Measurements from ENCODE around the gene BEND5. TPM values are rescaled to one million over a fixed set of nuclear protein-coding genes. Genes with fewer than 3 reads are reported as not detected.

Gene BEND5, protein sequence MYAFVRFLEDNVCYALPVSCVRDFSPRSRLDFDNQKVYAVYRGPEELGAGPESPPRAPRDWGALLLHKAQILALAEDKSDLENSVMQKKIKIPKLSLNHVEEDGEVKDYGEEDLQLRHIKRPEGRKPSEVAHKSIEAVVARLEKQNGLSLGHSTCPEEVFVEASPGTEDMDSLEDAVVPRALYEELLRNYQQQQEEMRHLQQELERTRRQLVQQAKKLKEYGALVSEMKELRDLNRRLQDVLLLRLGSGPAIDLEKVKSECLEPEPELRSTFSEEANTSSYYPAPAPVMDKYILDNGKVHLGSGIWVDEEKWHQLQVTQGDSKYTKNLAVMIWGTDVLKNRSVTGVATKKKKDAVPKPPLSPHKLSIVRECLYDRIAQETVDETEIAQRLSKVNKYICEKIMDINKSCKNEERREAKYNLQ
- total RNA-seq (21.8 TPM), polyA plus RNA-seq (50.2 TPM)
- long read RNA-seq, donor 1: 0 reads
- long read RNA-seq, donor 2, transcript BEND5-201 (6 exons, 1,716 nt): major isoform, 9 of 9 reads
- long read RNA-seq, donor 2, partial matches to known transcripts: 0 of 9 reads
- long read RNA-seq, donor 2, other reads (novel, unspliced or antisense): 0 of 9 reads
- long read RNA-seq, donor 3, partial matches to known transcripts: 0 of 7 reads
- long read RNA-seq, donor 3, other reads (novel, unspliced or antisense): 0 of 7 reads
- long read RNA-seq, donor 4, partial matches to known transcripts: 0 of 2 reads
- long read RNA-seq, donor 4, other reads (novel, unspliced or antisense): 0 of 2 reads
- long read RNA-seq, donor 5, transcript BEND5-201 (6 exons, 1,716 nt): major isoform, 10 of 20 reads
- long read RNA-seq, donor 5, partial matches to known transcripts: 5 of 20 reads
- long read RNA-seq, donor 5, other reads (novel, unspliced or antisense): 0 of 20 reads
- long read RNA-seq, donor 6, transcript BEND5-201 (6 exons, 1,716 nt): major isoform, 7 of 8 reads
- long read RNA-seq, donor 6, partial matches to known transcripts: 0 of 8 reads
- long read RNA-seq, donor 6, other reads (novel, unspliced or antisense): 0 of 8 reads
- long read RNA-seq, donor 7, transcript BEND5-201 (6 exons, 1,716 nt): major isoform, 6 of 6 reads
- long read RNA-seq, donor 7, partial matches to known transcripts: 0 of 6 reads
- long read RNA-seq, donor 7, other reads (novel, unspliced or antisense): 0 of 6 reads
- long read RNA-seq, donor 8, partial matches to known transcripts: 0 of 2 reads
- long read RNA-seq, donor 8, other reads (novel, unspliced or antisense): 0 of 2 reads
- long read RNA-seq, donor 9: 0 reads
- long read RNA-seq, donor 10, transcript BEND5-201 (6 exons, 1,716 nt): major isoform, 8 of 9 reads
- long read RNA-seq, donor 10, partial matches to known transcripts: 0 of 9 reads
- long read RNA-seq, donor 10, other reads (novel, unspliced or antisense): 0 of 9 reads

DNA sequence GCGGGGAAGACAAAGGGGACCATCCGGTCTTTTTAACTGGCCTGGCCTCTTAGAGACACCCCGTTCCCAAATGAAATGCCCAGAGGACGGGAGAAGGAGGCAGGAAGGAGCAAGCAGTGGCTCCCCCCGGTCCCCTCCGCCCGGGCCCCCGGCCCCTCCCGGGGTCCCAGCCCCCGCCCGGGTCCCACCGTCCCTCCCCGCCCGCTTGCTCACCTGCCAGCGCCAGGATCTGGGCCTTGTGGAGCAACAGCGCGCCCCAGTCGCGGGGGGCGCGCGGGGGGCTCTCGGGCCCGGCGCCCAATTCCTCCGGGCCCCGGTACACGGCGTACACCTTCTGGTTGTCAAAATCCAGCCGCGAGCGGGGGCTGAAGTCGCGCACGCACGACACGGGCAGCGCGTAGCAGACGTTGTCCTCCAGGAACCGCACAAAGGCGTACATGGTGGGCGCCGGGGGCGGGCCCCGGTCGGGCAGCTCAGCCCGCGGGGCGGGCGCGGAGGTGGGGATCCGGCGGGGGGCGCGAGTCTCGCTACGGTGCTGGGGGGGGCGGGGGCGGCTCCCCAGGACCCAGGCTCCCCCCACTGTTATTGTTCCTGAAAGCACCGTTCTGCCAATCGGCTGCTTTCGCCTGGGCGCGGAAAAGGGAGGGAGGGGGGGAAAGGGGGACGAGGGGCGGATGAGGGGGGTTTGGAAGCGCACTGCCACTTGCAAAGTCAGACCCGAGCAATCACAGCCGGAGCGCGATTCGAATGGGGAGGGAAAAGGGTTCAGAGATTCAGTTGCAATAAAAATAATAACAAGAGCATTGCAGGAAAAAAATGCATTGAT lies at the start of gene BEND5:
Gene BEND5 (minus strand): TSS at position 499 of the 826 bp plus-strand sequence. CDS start 60 bp downstream, at position 439.
- peak; percentile 55 to 92 (median 77) for DNase-seq (ENCODE audit: low read depth in 6 of 9, low spot score in 9 of 9)
- Histone ChIP-seq H3K36me3 (ENCODE audit: control insufficient read depth in 2 of 2, insufficient read depth in 2 of 2, low read length in 1 of 2) (no peaks in the 10 kb centered on the region), H3K4me3 (ENCODE audit: low read length in 2 of 2) (peak within 1 kb of the TSS; percentile 68 to 92), H3K27me3 (ENCODE audit: control insufficient read depth in 2 of 2, insufficient read depth in 1 of 2, low read length in 1 of 2) (no peaks in the 10 kb centered on the region), H3K9me3 (ENCODE audit: control insufficient read depth in 2 of 2, insufficient read depth in 1 of 2, low read length in 1 of 2) (no peaks in the 10 kb centered on the region), H3K4me1 (ENCODE audit: control insufficient read depth in 2 of 2, insufficient read depth in 2 of 2, low read length in 2 of 2) (peaks cover 17 to 22% of the 10 kb centered on the region in 2 donors), H3K27ac (ENCODE audit: low read depth in 1 of 2, low read length in 1 of 2) (peak within 1 kb of the TSS; percentile 63 to 86)
- WGBS: under 1% methylated on average over 73 of the region's 73 CpGs

DNA sequence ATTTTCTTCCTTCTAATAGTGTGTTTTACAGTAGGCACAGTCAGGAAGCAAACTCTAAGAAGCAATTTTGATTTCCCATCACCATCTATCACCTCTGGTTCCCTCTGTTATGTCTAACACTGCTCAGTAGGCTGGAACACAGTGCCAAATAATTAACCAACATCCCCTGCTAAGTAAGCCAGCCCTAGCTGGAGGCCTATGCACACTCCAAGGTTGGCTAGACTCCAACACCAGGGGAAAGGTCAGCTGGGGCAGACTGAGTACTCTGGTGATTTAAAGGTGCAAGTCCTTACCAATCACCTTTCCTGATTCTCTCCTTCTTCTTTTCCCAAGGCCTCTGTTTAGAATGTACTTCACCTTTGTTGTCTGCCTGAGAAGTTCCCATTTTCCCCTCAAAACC lies 46.5 kb upstream of the BEND5 start:
- no peaks in the 10 kb centered on the region for H3K27me3 ChIP-seq (ENCODE audit: control insufficient read depth in 2 of 2, insufficient read depth in 1 of 2, low read length in 1 of 2)
- DNase-seq (ENCODE audit: low read depth in 6 of 9, low spot score in 9 of 9): no peak
- no peaks in the 10 kb centered on the region for H3K4me1 ChIP-seq (ENCODE audit: control insufficient read depth in 2 of 2, insufficient read depth in 2 of 2, low read length in 2 of 2)
- H3K9me3 ChIP-seq (ENCODE audit: control insufficient read depth in 2 of 2, insufficient read depth in 1 of 2, low read length in 1 of 2): no peaks in the 10 kb centered on the region
- no peak overlapping the region for H3K27ac ChIP-seq (ENCODE audit: low read depth in 1 of 2, low read length in 1 of 2)
- H3K4me3 ChIP-seq (ENCODE audit: low read length in 2 of 2): no peak overlapping the region
- no peaks in the 10 kb centered on the region for H3K36me3 ChIP-seq (ENCODE audit: control insufficient read depth in 2 of 2, insufficient read depth in 2 of 2, low read length in 1 of 2)

DNA sequence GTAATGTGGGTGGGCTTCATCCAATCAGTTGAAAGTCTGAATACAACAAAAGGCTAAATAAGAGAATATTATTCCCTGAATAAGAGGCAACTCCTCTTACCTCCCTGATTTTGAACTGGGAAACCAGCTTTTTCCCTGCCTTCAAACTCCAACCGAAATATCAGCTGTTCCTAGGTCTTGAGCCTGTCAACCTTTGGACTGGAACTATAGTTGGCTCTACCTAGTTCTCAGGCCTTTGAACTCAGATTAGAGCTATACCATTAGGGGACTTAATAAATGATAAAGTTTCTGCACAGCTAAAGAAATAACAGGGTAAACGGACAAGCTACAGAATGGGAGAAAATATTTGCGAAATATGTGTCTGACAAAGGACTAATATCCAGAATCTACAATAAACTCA lies 43.8 kb upstream of the BEND5 start:
- H3K4me3 ChIP-seq (ENCODE audit: low read length in 2 of 2): no peak overlapping the region
- H3K27ac ChIP-seq (ENCODE audit: low read depth in 1 of 2, low read length in 1 of 2): no peak overlapping the region
- 97% methylated on average over 3 of the region's 3 CpGs for WGBS
- no peaks in the 10 kb centered on the region for H3K36me3 ChIP-seq (ENCODE audit: control insufficient read depth in 2 of 2, insufficient read depth in 2 of 2, low read length in 1 of 2)
- no peak for DNase-seq (ENCODE audit: low read depth in 6 of 9, low spot score in 9 of 9)
- H3K4me1 ChIP-seq (ENCODE audit: control insufficient read depth in 2 of 2, insufficient read depth in 2 of 2, low read length in 2 of 2): no peaks in the 10 kb centered on the region
- no peaks in the 10 kb centered on the region for H3K9me3 ChIP-seq (ENCODE audit: control insufficient read depth in 2 of 2, insufficient read depth in 1 of 2, low read length in 1 of 2)
- H3K27me3 ChIP-seq (ENCODE audit: control insufficient read depth in 2 of 2, insufficient read depth in 1 of 2, low read length in 1 of 2): no peaks in the 10 kb centered on the region

DNA sequence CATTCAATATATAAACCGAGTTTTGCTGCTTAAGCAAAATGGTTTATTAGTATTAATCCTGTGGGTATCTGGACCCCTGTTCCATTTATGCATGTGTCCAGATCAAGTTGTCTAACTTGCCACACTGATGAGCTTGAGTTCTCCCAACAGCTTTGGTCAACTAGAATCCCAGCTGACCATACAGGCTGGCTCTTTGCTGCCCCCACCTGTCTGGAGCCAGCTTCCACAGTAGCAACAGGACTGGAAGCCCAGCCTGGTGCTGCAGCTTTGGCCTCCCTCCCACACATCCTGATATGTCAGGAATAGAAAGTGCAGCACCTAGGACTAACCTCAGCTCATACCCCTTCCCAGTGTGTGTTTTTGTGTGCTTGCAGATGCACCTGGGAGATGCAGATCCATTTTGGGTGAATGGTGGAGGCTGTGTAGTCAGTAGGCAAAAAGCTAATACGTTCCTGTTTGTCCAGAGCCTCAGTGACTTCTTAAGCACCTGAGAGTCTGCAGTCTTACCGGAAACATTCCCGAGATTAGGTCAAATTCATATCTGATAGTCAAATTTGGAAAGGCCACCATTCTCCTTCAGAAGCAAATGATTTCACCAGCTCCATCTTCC lies 40.9 kb upstream of the BEND5 start:
- DNase-seq (ENCODE audit: low read depth in 6 of 9, low spot score in 9 of 9): peak in 4 of 9 donors; percentile 2 to 32 (median 20)
- H3K4me1 ChIP-seq (ENCODE audit: control insufficient read depth in 2 of 2, insufficient read depth in 2 of 2, low read length in 2 of 2): no peaks in the 10 kb centered on the region
- no peaks in the 10 kb centered on the region for H3K36me3 ChIP-seq (ENCODE audit: control insufficient read depth in 2 of 2, insufficient read depth in 2 of 2, low read length in 1 of 2)
- no peaks in the 10 kb centered on the region for H3K9me3 ChIP-seq (ENCODE audit: control insufficient read depth in 2 of 2, insufficient read depth in 1 of 2, low read length in 1 of 2)
- 92% methylated on average over 4 of the region's 4 CpGs for WGBS
- no peaks in the 10 kb centered on the region for H3K27me3 ChIP-seq (ENCODE audit: control insufficient read depth in 2 of 2, insufficient read depth in 1 of 2, low read length in 1 of 2)
- H3K27ac ChIP-seq (ENCODE audit: low read depth in 1 of 2, low read length in 1 of 2): no peak overlapping the region
- no peak overlapping the region for H3K4me3 ChIP-seq (ENCODE audit: low read length in 2 of 2)

DNA sequence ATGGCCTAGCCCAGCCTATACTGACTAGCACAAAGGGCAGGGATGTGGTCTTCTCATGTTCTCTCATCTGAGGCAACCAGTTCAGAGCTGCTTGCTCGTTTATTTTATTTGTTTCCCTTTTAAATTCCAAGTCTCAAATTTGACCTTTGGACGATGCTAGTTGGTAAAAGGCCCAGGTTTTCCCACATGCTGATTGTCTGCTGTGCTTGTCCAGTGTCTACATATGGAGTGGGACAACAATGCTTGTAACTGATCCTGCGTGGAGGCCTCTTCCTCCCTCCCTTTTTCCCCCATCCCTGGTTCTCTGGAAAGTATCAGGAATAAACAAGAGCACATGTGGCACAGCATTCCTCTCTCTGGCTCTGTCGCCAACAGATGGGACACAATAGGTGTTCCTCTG lies 34.0 kb upstream of the BEND5 start:
- Histone ChIP-seq H3K27me3 (ENCODE audit: control insufficient read depth in 2 of 2, insufficient read depth in 1 of 2, low read length in 1 of 2) (no peaks in the 10 kb centered on the region), H3K27ac (ENCODE audit: low read depth in 1 of 2, low read length in 1 of 2) (no peak overlapping the region), H3K36me3 (ENCODE audit: control insufficient read depth in 2 of 2, insufficient read depth in 2 of 2, low read length in 1 of 2) (no peaks in the 10 kb centered on the region), H3K4me1 (ENCODE audit: control insufficient read depth in 2 of 2, insufficient read depth in 2 of 2, low read length in 2 of 2) (no peaks in the 10 kb centered on the region), H3K9me3 (ENCODE audit: control insufficient read depth in 2 of 2, insufficient read depth in 1 of 2, low read length in 1 of 2) (no peaks in the 10 kb centered on the region), H3K4me3 (ENCODE audit: low read length in 2 of 2) (no peak overlapping the region)
- DNase-seq (ENCODE audit: low read depth in 6 of 9, low spot score in 9 of 9): no peak
- 93% methylated on average over 4 of the region's 4 CpGs for WGBS

DNA sequence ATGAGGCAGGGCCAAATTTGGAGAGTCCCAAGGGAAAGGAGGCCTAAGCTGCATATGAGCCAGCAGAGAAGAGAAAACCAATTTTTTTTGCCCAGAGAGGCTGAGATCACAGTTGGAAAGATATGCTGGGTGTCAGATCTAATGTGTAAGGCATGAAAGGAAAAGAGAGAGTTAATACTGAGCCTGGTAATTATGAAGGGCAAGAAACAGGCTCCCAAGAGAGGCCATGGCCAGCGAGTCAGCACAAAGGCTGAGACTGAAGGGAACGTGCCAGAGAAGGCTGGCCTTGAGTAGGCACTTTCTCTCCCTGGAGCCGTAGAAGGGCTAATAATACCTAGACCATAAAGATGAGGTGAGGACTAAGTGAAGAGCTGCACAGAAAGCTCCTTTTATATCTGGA lies 31.8 kb upstream of the BEND5 start:
- Histone ChIP-seq H3K36me3 (ENCODE audit: control insufficient read depth in 2 of 2, insufficient read depth in 2 of 2, low read length in 1 of 2) (no peaks in the 10 kb centered on the region), H3K4me3 (ENCODE audit: low read length in 2 of 2) (no peak overlapping the region), H3K27me3 (ENCODE audit: control insufficient read depth in 2 of 2, insufficient read depth in 1 of 2, low read length in 1 of 2) (no peaks in the 10 kb centered on the region), H3K27ac (ENCODE audit: low read depth in 1 of 2, low read length in 1 of 2) (no peak overlapping the region), H3K9me3 (ENCODE audit: control insufficient read depth in 2 of 2, insufficient read depth in 1 of 2, low read length in 1 of 2) (no peaks in the 10 kb centered on the region), H3K4me1 (ENCODE audit: control insufficient read depth in 2 of 2, insufficient read depth in 2 of 2, low read length in 2 of 2) (no peaks in the 10 kb centered on the region)
- WGBS: 97% methylated on average over 3 of the region's 3 CpGs
- no peak for DNase-seq (ENCODE audit: low read depth in 6 of 9, low spot score in 9 of 9)

DNA sequence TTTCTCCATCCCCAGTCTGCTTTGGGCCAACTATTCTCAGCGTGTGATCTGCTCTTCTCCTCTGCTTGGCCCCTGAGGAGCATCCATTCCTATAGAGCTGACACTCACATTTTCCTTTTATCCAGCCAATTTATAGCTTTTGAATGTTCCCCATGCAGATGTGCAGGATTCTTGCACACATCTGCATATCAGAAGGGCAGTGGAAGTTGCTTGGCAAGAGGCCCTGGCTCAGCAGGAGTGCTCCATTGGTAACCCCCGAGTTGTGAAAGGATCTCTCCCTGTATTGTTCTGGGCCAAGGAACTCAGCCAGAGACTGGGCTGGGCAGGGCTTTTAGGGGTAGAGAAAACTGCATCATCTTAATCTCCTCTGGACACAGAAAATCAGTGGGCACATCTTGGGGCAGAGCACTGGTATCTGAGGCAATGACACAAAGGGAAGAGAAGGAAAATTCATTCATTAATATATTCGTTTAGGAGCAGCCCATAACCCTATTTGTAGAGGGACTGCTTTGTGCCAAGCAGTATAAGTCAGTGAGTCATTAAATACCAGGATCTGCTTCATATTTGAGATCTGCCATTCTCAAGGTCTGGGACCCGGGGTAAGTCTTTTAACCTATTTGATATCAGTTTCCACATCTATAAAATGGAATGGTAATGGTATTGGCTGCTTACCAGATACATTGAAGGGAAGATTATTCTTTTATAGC lies 31.0 kb upstream of the BEND5 start:
- WGBS: 90% methylated on average over 4 of the region's 4 CpGs
- DNase-seq (ENCODE audit: low read depth in 6 of 9, low spot score in 9 of 9): no peak
- H3K4me3 ChIP-seq (ENCODE audit: low read length in 2 of 2): no peak overlapping the region
- no peak overlapping the region for H3K27ac ChIP-seq (ENCODE audit: low read depth in 1 of 2, low read length in 1 of 2)
- H3K9me3 ChIP-seq (ENCODE audit: control insufficient read depth in 2 of 2, insufficient read depth in 1 of 2, low read length in 1 of 2): no peaks in the 10 kb centered on the region
- H3K36me3 ChIP-seq (ENCODE audit: control insufficient read depth in 2 of 2, insufficient read depth in 2 of 2, low read length in 1 of 2): no peaks in the 10 kb centered on the region
- no peaks in the 10 kb centered on the region for H3K27me3 ChIP-seq (ENCODE audit: control insufficient read depth in 2 of 2, insufficient read depth in 1 of 2, low read length in 1 of 2)
- no peaks in the 10 kb centered on the region for H3K4me1 ChIP-seq (ENCODE audit: control insufficient read depth in 2 of 2, insufficient read depth in 2 of 2, low read length in 2 of 2)
